ENCODE results near the gene THRB. TPM values are rescaled to one million over a fixed set of nuclear protein-coding genes. Genes with fewer than 3 reads are reported as not detected.

The THRB gene
- total RNA-seq, 1 donor from 2014 or later, result 3.1 TPM

GRCh38 chr3:24387493-24387892, 107.2 kb downstream of the THRB start:
- TF ChIP-seq, protein P1, sequence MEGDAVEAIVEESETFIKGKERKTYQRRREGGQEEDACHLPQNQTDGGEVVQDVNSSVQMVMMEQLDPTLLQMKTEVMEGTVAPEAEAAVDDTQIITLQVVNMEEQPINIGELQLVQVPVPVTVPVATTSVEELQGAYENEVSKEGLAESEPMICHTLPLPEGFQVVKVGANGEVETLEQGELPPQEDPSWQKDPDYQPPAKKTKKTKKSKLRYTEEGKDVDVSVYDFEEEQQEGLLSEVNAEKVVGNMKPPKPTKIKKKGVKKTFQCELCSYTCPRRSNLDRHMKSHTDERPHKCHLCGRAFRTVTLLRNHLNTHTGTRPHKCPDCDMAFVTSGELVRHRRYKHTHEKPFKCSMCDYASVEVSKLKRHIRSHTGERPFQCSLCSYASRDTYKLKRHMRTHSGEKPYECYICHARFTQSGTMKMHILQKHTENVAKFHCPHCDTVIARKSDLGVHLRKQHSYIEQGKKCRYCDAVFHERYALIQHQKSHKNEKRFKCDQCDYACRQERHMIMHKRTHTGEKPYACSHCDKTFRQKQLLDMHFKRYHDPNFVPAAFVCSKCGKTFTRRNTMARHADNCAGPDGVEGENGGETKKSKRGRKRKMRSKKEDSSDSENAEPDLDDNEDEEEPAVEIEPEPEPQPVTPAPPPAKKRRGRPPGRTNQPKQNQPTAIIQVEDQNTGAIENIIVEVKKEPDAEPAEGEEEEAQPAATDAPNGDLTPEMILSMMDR (IDR thresholded peaks at IDR 0.05; ENCODE audit: insufficient read depth, low read length, poor library complexity, severe bottlenecking), result no peak
- no peaks in the 10 kb centered on the region for H3K36me3 ChIP-seq (ENCODE audit: control insufficient read depth, insufficient read depth, low read length)
- no peak for DNase-seq (ENCODE audit: low read depth)
- H3K27me3 ChIP-seq (ENCODE audit: control insufficient read depth, insufficient read depth, low read length), result no peaks in the 10 kb centered on the region
- H3K4me3 ChIP-seq (ENCODE audit: low read depth, low read length), result no peak overlapping the region

GRCh38 chr3:24387000-24387399, 107.7 kb downstream of the THRB start:
- H3K27me3 ChIP-seq (ENCODE audit: control insufficient read depth, insufficient read depth, low read length), result no peaks in the 10 kb centered on the region
- no peaks in the 10 kb centered on the region for H3K36me3 ChIP-seq (ENCODE audit: control insufficient read depth, insufficient read depth, low read length)
- DNase-seq (ENCODE audit: low read depth), result no peak
- TF ChIP-seq, protein P1 (IDR thresholded peaks at IDR 0.05; ENCODE audit: insufficient read depth, low read length, poor library complexity, severe bottlenecking), result no peak
- H3K4me3 ChIP-seq (ENCODE audit: low read depth, low read length), result no peak overlapping the region

DNA sequence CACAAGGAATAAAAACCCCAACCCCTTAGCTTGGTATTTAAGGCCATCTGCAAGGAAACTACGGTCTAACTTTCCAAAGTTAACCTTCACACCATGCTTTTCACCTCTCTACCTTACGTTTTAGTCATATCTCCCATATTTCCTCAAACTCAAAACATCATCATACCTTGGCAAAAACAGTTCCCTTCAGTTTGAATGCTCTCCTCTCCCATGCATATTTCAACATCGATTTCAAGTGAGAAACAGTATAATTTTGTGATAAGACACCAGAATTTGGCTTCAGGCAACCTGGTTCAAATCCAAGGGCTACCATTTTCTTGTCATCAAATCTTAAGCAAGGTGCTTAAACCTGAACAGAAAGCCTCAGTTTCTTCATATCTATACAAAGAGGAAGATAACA, 108.2 kb downstream of the THRB start:
- DNase-seq (ENCODE audit: low read depth), result no peak
- no peaks in the 10 kb centered on the region for H3K27me3 ChIP-seq (ENCODE audit: control insufficient read depth, insufficient read depth, low read length)
- no peaks in the 10 kb centered on the region for H3K36me3 ChIP-seq (ENCODE audit: control insufficient read depth, insufficient read depth, low read length)
- no peak overlapping the region for H3K4me3 ChIP-seq (ENCODE audit: low read depth, low read length)
- TF ChIP-seq, protein P1 (IDR thresholded peaks at IDR 0.05; ENCODE audit: insufficient read depth, low read length, poor library complexity, severe bottlenecking), result no peak

- H3K27me3 ChIP-seq (ENCODE audit: control insufficient read depth, insufficient read depth, low read length), result no peaks in the 10 kb centered on the region
- no peaks in the 10 kb centered on the region for H3K36me3 ChIP-seq (ENCODE audit: control insufficient read depth, insufficient read depth, low read length)
- TF ChIP-seq, protein P1 (IDR thresholded peaks at IDR 0.05; ENCODE audit: insufficient read depth, low read length, poor library complexity, severe bottlenecking), result no peak
- DNase-seq (ENCODE audit: low read depth), result no peak
- H3K4me3 ChIP-seq (ENCODE audit: low read depth, low read length), result no peak overlapping the region
Observed at GRCh38 chr3:24385012-24385615, 109.5 kb downstream of the THRB start.

DNA sequence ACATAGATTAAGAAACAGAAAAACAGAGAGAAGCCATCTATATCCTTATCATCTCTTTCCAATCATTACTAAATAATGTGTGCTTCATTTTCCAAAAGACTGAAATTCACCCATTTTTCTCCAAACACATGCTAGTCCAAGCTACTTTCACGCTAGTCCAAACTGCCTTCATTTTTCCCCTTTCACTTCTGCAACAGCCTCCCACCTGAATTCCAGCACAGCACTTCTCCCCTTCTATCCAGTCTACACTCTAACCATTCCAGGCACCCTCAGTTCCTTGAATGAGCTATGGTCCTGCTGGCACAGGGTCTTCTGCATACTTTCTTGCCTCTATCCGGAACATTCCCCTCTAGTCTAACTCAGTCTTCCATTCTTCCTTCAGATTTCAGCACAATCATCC, 112.0 kb downstream of the THRB start:
- no peak for DNase-seq (ENCODE audit: low read depth)
- TF ChIP-seq, protein P1 (IDR thresholded peaks at IDR 0.05; ENCODE audit: insufficient read depth, low read length, poor library complexity, severe bottlenecking), result no peak
- Histone ChIP-seq H3K36me3 (ENCODE audit: control insufficient read depth, insufficient read depth, low read length) (no peaks in the 10 kb centered on the region), H3K27me3 (ENCODE audit: control insufficient read depth, insufficient read depth, low read length) (no peaks in the 10 kb centered on the region), H3K4me3 (ENCODE audit: low read depth, low read length) (no peak overlapping the region)

- Histone ChIP-seq H3K36me3 (ENCODE audit: control insufficient read depth, insufficient read depth, low read length) (no peaks in the 10 kb centered on the region), H3K4me3 (ENCODE audit: low read depth, low read length) (no peak overlapping the region), H3K27me3 (ENCODE audit: control insufficient read depth, insufficient read depth, low read length) (no peaks in the 10 kb centered on the region)
- DNase-seq (ENCODE audit: low read depth), result no peak
- TF ChIP-seq, protein P1 (IDR thresholded peaks at IDR 0.05; ENCODE audit: insufficient read depth, low read length, poor library complexity, severe bottlenecking), result no peak
Observed at GRCh38 chr3:24379936-24380335, 114.7 kb downstream of the THRB start.
